Large intestine (tissue), 3 donors: Measurements from ENCODE around the gene CACNA2D4. TPM values are rescaled to one million over a fixed set of nuclear protein-coding genes. Genes with fewer than 3 reads are reported as not detected.
A peak's percentile ranks its signal among the peaks of the same experiment; 100 is the strongest.

Experiments used
- DNase-seq, 2 donors: peaks; one replicate each; pipeline versions ENCODE4 v3.0.0 to v3.0.0-alpha.2; 2013
- H3K27ac ChIP-seq: one replicate; pipeline ENCODE4 v1.5.1; 2013; ENCODE audit warnings: low read length
- H3K27me3 ChIP-seq: 2 replicates; pipeline ENCODE4 v1.6.1; 2013; ENCODE audit warnings: low read length; ENCODE audit not compliant: control insufficient read depth, insufficient read depth
- H3K36me3 ChIP-seq: 2 replicates; pipeline ENCODE4 v1.6.1; 2013; ENCODE audit warnings: low read length; ENCODE audit not compliant: control insufficient read depth, insufficient read depth
- H3K4me1 ChIP-seq: one replicate; pipeline ENCODE4 v1.6.1; 2013; ENCODE audit warnings: low read length; ENCODE audit not compliant: control insufficient read depth, insufficient read depth
- H3K4me3 ChIP-seq: one replicate; pipeline ENCODE4 v1.5.1; 2013; ENCODE audit warnings: low read length
- H3K9me3 ChIP-seq: one replicate; pipeline ENCODE4 v1.6.1; 2013; ENCODE audit warnings: mild to moderate bottlenecking, low read depth, low read length, moderate library complexity; ENCODE audit not compliant: control insufficient read depth
- whole genome bisulfite sequencing: methylation state at CpG from one replicate; pipeline ENCODE4 v1.1.5; 2013; ENCODE audit warnings: low lambda C conversion rate; ENCODE audit not compliant: insufficient coverage; 5-methylcytosine and 5-hydroxymethylcytosine counted together
- polyA plus RNA-seq: library from polyadenylated mRNA; unstranded; fragments of 120-200 nt; gene quantifications from one replicate; pipeline ENCODE4 v1.2.1, GENCODE V29; 2013

Gene CACNA2D4
- polyA plus RNA-seq, 1 donor, result 5.9 TPM

DNA sequence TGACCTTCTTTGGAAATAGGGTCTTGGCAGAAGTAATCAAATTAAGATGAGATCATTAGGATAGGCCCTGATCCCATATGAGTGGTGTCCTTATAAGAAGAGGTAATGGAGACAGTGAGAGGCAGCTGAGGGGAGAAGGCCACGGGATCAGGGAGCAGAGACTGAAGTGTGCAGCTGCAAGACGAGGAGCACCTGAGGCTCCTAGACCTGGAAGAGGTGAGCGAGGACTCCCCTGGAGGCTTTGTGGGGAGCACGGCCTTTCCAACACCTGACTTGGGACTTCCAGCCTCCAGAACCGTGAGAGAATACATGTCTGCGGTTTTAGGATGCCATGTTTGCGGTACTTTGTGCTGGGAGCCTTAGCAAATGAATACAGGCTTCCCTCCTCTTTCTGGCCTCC is 60.6 kb downstream of the CACNA2D4 start:
- H3K27ac ChIP-seq, result no peak overlapping the region
- no peaks in the 10 kb centered on the region for H3K9me3 ChIP-seq
- WGBS, result no CpG with 5 or more reads among the region's 7 CpGs
- no peaks in the 10 kb centered on the region for H3K36me3 ChIP-seq
- no peaks in the 10 kb centered on the region for H3K27me3 ChIP-seq
- DNase-seq, result no peak
- H3K4me3 ChIP-seq, result no peak overlapping the region
- no peaks in the 10 kb centered on the region for H3K4me1 ChIP-seq

GRCh38 chr12:1857086-1857485 is 61.4 kb downstream of the CACNA2D4 start:
- H3K36me3 ChIP-seq, result no peaks in the 10 kb centered on the region
- H3K4me3 ChIP-seq, result no peak overlapping the region
- no peaks in the 10 kb centered on the region for H3K9me3 ChIP-seq
- H3K4me1 ChIP-seq, result no peaks in the 10 kb centered on the region
- no peak for DNase-seq
- H3K27ac ChIP-seq, result no peak overlapping the region
- no peaks in the 10 kb centered on the region for H3K27me3 ChIP-seq
- WGBS, result 20% methylated on average over 1 of the region's 2 CpGs

DNA sequence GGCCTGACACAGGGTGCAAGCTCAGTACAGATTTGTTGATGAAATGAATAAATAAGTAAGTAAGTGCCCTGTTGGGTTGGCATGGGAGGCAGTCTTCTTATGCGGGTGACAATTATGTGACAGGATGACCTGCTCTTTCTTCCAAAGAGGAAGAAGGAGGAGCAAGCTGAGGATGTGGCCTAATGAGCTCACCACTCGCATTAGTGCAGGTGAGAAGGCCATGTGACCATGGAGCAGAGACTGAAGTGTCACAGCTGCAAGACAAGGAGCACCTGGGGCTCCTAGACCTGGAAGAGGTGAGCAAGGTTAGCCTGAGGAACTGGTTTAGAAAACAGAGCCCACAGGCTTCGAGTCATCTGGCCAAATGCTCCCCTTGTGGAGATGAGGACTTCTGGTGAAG is 63.2 kb downstream of the CACNA2D4 start:
- DNase-seq, result no peak
- WGBS, result no CpG with 5 or more reads among the region's 3 CpGs
- H3K9me3 ChIP-seq, result no peaks in the 10 kb centered on the region

DNA sequence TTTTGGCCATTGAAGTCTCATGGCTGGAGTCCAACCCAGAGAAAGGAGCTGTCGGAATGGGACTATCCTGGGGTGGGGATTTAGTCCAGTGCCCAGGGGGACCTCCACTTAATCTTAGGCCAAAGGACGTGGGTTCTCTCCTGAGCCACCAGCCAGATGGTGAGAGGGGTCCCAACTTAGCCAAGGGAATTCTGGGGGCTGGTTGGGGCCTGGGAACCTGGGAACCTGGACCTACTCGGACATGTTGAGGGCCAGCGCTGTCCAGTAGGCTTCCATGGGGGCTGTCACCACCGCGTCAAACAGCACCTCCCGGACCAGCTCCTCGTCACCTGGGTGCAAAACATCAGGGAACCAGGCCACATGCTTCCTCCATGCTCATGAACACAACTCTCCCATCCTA is 64.7 kb downstream of the CACNA2D4 start:
- Histone ChIP-seq H3K9me3 (no peaks in the 10 kb centered on the region), H3K36me3 (no peaks in the 10 kb centered on the region), H3K4me1 (no peaks in the 10 kb centered on the region), H3K4me3 (no peak overlapping the region), H3K27me3 (no peaks in the 10 kb centered on the region), H3K27ac (no peak overlapping the region)
- no peak for DNase-seq
- no CpG with 5 or more reads among the region's 8 CpGs for WGBS

More for the DNA sequence above, 63.2 kb downstream of the CACNA2D4 start:
- H3K27me3 ChIP-seq, result no peaks in the 10 kb centered on the region
- no peak overlapping the region for H3K27ac ChIP-seq
- no peak overlapping the region for H3K4me3 ChIP-seq
- no peaks in the 10 kb centered on the region for H3K36me3 ChIP-seq
- no peaks in the 10 kb centered on the region for H3K4me1 ChIP-seq

- WGBS, result 100% methylated on average over 1 of the region's 1 CpG
- DNase-seq, result no peak
- Histone ChIP-seq H3K4me1 (no peaks in the 10 kb centered on the region), H3K36me3 (no peaks in the 10 kb centered on the region), H3K9me3 (no peaks in the 10 kb centered on the region), H3K27me3 (no peaks in the 10 kb centered on the region), H3K27ac (no peak overlapping the region), H3K4me3 (no peak overlapping the region)
These were observed 66.4 kb downstream of the CACNA2D4 start for GRCh38 chr12:1852076-1852475.

GRCh38 chr12:1851151-1851701 is 67.2 kb downstream of the CACNA2D4 start:
- Histone ChIP-seq H3K9me3 (no peaks in the 10 kb centered on the region), H3K4me1 (no peaks in the 10 kb centered on the region)
- 50% methylated on average over 1 of the region's 7 CpGs for WGBS

DNA sequence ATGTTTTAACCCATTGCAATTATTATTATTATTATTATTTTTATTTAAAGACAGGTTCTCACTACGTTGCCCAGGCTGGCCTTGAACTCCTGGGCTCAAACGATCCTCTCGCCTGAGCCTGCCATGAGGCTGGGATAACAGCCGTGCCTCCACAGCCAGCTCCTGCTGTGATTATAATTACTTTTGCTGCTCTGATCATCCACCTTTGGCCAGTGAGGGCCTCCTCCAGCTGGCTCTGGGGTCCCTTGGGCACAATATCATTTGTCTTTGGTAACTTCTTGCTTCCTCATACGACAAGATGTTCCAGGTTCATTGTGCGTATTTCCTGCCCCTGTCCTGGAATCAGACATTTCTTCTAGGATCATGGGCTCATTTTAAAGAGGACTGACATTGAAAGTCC is 69.7 kb downstream of the CACNA2D4 start:
- no CpG with 5 or more reads among the region's 6 CpGs for WGBS
- H3K36me3 ChIP-seq, result no peaks in the 10 kb centered on the region

More at GRCh38 chr12:1851151-1851701, 67.2 kb downstream of the CACNA2D4 start:
- Histone ChIP-seq H3K36me3 (no peaks in the 10 kb centered on the region), H3K27me3 (no peaks in the 10 kb centered on the region), H3K4me3 (no peak overlapping the region), H3K27ac (no peak overlapping the region)
- DNase-seq, result peak in 1 of 2 donors; percentile 13

DNA sequence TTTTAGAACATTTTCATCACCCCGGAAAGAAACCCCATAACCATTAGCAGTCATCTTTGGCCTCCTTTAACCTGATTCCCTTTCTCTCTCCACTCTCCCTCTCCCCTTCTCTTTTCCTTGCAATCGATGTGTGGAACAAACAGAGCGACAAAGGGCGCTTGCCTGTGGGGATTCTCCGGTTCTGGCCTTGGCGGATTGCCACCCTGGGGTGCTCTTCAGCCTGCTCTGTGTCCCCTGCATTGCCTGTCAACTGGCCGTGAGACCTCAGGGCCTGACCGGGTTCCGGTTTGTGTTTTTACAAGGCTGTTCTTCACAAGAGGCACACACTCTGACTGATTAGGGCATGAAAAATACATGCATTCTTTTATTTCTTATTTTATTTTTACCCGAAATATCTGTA is 70.3 kb downstream of the CACNA2D4 start:
- 52% methylated on average over 3 of the region's 10 CpGs for WGBS
- no peak for DNase-seq

More for the DNA sequence above, 69.7 kb downstream of the CACNA2D4 start:
- no peaks in the 10 kb centered on the region for H3K4me1 ChIP-seq
- no peaks in the 10 kb centered on the region for H3K9me3 ChIP-seq
- H3K27ac ChIP-seq, result no peak overlapping the region
- DNase-seq, result no peak
- H3K27me3 ChIP-seq, result no peaks in the 10 kb centered on the region
- no peak overlapping the region for H3K4me3 ChIP-seq

GRCh38 chr12:1847411-1847810 is 71.0 kb downstream of the CACNA2D4 start:
- Histone ChIP-seq H3K9me3 (no peaks in the 10 kb centered on the region), H3K36me3 (no peaks in the 10 kb centered on the region), H3K27ac (no peak overlapping the region), H3K27me3 (peaks cover 8% of the 10 kb centered on the region), H3K4me3 (no peak overlapping the region), H3K4me1 (no peaks in the 10 kb centered on the region)
- DNase-seq, result no peak
- no CpG with 5 or more reads among the region's 4 CpGs for WGBS

More for the DNA sequence above, 70.3 kb downstream of the CACNA2D4 start:
- Histone ChIP-seq H3K4me3 (no peak overlapping the region), H3K4me1 (no peaks in the 10 kb centered on the region), H3K9me3 (no peaks in the 10 kb centered on the region), H3K27ac (no peak overlapping the region), H3K36me3 (no peaks in the 10 kb centered on the region), H3K27me3 (peaks cover 4% of the 10 kb centered on the region)

DNA sequence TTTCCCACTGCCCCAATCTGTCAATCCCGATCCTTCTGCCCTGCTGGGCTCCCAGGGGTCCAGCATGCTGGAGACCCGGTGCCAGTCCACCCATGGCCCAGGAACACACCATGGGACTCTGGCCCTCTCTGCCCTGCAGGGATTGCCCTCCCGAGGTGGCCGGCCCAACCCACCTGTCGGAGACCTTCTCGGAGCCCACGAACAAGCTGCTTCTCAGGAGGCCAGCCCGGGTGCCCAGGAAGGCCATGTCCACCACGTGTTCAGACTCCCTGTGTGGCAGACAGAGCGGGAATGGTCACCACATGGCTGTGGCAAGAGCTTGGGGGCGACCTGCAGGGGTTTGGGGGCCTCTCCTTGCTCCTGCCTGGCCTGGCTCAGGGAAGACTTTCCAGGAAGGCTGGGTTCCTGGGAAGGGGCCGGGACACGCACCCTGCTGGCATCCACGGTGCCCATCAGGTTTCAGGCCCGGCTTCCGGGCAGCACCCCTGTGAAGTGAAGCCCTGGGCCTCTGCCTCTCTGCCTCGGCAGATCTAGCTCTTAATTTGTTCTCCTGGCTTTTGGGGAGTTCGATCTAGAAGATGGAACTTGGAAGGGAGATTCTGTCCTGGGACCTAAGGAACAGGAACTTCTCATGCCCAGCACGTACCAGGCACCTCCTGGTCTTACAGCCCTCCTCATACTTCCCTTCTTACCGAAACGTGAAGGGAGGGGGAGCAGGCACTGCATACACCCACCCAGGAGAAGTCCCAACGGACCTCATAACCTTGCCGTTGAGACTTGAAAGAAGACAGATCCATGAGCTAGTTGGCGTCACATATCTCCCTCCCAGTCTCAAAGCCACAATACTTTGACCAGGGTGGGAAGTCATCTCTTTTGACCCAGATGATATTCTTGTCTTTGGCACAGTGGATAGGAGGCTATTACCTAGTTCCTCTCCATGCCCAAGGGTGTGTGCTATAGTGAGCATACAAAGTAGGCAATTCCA is 71.7 kb downstream of the CACNA2D4 start:
- DNase-seq, result no peak
- no peak overlapping the region for H3K27ac ChIP-seq
- H3K27me3 ChIP-seq, result peaks cover 8% of the 10 kb centered on the region
- H3K4me1 ChIP-seq, result no peaks in the 10 kb centered on the region
- H3K9me3 ChIP-seq, result no peaks in the 10 kb centered on the region
- H3K36me3 ChIP-seq, result no peaks in the 10 kb centered on the region
- no peak overlapping the region for H3K4me3 ChIP-seq
- no CpG with 5 or more reads among the region's 24 CpGs for WGBS
